WTC11 (cell line): ENCODE measurements around the gene FBXL13. TPM values are rescaled to one million over a fixed set of nuclear protein-coding genes. Genes with fewer than 3 reads are reported as not detected.

ENCODE experiments used
- ATAC-seq: fragments of 200-7000 bp; cut with Tn5 transposase; 2 replicates; pipeline ENCODE4 v1.10.0; 2021; ENCODE audit warnings: mild to moderate bottlenecking, moderate library complexity
- CTCF ChIA-PET: fragments of 300-600 bp; sonication (Branson Sonifier 250); formaldehyde crosslinking; loops from one replicate; lab custom pipeline; 2021; ENCODE audit warnings: antibody characterized with exemption; lab: Charles Lee
- POLR2A ChIA-PET: fragments of 350-600 bp; sonication (Branson Sonifier 250); formaldehyde crosslinking; loops from one replicate; lab custom pipeline; 2021; ENCODE audit warnings: antibody characterized with exemption; lab: Charles Lee
- DNase-seq: peaks from one replicate; pipeline ENCODE4 v3.0.0; 2021; ENCODE audit warnings: low spot score
- H3K27ac Mint-ChIP-seq: 2 replicates; pipeline ENCODE4 v1.8.0; 2021; ENCODE audit warnings: mixed read lengths
- H3K27me3 Mint-ChIP-seq: 2 replicates; pipeline ENCODE4 v1.8.0; 2021; ENCODE audit warnings: low read depth, mild to moderate bottlenecking, moderate library complexity, mixed read lengths
- H3K36me3 Mint-ChIP-seq: 2 replicates; pipeline ENCODE4 v1.8.0; 2021; ENCODE audit warnings: mixed read lengths
- H3K4me1 Mint-ChIP-seq: 2 replicates; pipeline ENCODE4 v1.8.0; 2022; ENCODE audit warnings: mixed read lengths
- H3K4me3 Mint-ChIP-seq: 2 replicates; pipeline ENCODE4 v1.8.0; 2021; ENCODE audit warnings: mild to moderate bottlenecking, moderate library complexity, mixed read lengths
- H3K9me3 Mint-ChIP-seq: 2 replicates; pipeline ENCODE4 v1.8.0; 2021; ENCODE audit warnings: mixed read lengths
- CREB1 ChIP-seq: sonication (generic); formaldehyde crosslinking; IDR thresholded peaks from 2 replicates; pipeline ENCODE4 v1.8.0; 2023; ENCODE audit warnings: mild to moderate bottlenecking, missing genetic modification reagents
- CREM ChIP-seq: sonication (generic); formaldehyde crosslinking; IDR thresholded peaks from 2 replicates; pipeline ENCODE4 v1.8.1; 2022; ENCODE audit warnings: mild to moderate bottlenecking, missing genetic modification reagents, moderate library complexity
- GTF2I ChIP-seq: fragments of 250-450 bp; sonication (Bioruptor Pico); conservative IDR thresholded peaks from 2 replicates; pipeline ENCODE4 v1.4.0; 2021; ENCODE audit warnings: mild to moderate bottlenecking
- NFYB ChIP-seq: sonication (generic); formaldehyde crosslinking; conservative IDR thresholded peaks from 2 replicates; pipeline ENCODE4 v1.8.0; 2022; ENCODE audit warnings: low read depth, missing genetic modification reagents
- OVOL2 ChIP-seq: fragments of 250-450 bp; sonication (Bioruptor Pico); IDR thresholded peaks from 2 replicates; pipeline ENCODE4 v1.9.0; 2021; ENCODE audit warnings: mild to moderate bottlenecking, borderline replicate concordance
- SOX15 ChIP-seq: fragments of 250-450 bp; sonication (Bioruptor Pico); IDR thresholded peaks from 2 replicates; pipeline ENCODE4 v1.9.0; 2021; ENCODE audit warnings: mild to moderate bottlenecking
- ZBTB21 ChIP-seq: sonication (generic); formaldehyde crosslinking; IDR thresholded peaks from 2 replicates; pipeline ENCODE4 v1.8.1; 2023; ENCODE audit warnings: mild to moderate bottlenecking, missing genetic modification reagents, borderline replicate concordance
- ZNF232 ChIP-seq: sonication (generic); formaldehyde crosslinking; IDR thresholded peaks from 2 replicates; pipeline ENCODE4 v1.8.0; 2022; ENCODE audit warnings: mild to moderate bottlenecking, missing genetic modification reagents
- ZNF317 ChIP-seq: sonication (generic); formaldehyde crosslinking; IDR thresholded peaks from 2 replicates; pipeline ENCODE4 v1.8.1; 2023; ENCODE audit warnings: low read depth, mild to moderate bottlenecking, moderate library complexity, missing genetic modification reagents, borderline replicate concordance
- ZNF396 ChIP-seq: fragments of 250-450 bp; sonication (Bioruptor Pico); IDR thresholded peaks from 2 replicates; pipeline ENCODE4 v1.8.0; 2021; ENCODE audit warnings: mild to moderate bottlenecking, moderate library complexity, borderline replicate concordance
- ZNF416 ChIP-seq: fragments of 250-450 bp; sonication (Bioruptor Pico); IDR thresholded peaks from 2 replicates; pipeline ENCODE4 v1.9.0; 2021; ENCODE audit warnings: mild to moderate bottlenecking, inconsistent platforms
- total RNA-seq: library from RNA; stranded (reverse); gene quantifications from 3 replicates; pipeline ENCODE4 v1.2.3, GENCODE V29; 2021
- TF ChIP-seq, protein P1 (sequence below): sonication (generic); formaldehyde crosslinking; IDR thresholded peaks from 2 replicates; pipeline ENCODE4 v1.8.1; 2022; ENCODE audit warnings: low read depth, mild to moderate bottlenecking, moderate library complexity, missing genetic modification reagents, borderline replicate concordance
- TF ChIP-seq, protein P2 (sequence below): fragments of 250-450 bp; sonication (Bioruptor Pico); IDR thresholded peaks from 2 replicates; pipeline ENCODE4 v1.9.0; 2021; ENCODE audit warnings: mild to moderate bottlenecking
- TF ChIP-seq, protein P3 (sequence below): sonication (generic); formaldehyde crosslinking; IDR thresholded peaks from 2 replicates; pipeline ENCODE4 v1.8.1; 2023; ENCODE audit warnings: mild to moderate bottlenecking, missing genetic modification reagents, borderline replicate concordance
- TF ChIP-seq, protein P4 (sequence below): sonication (generic); formaldehyde crosslinking; IDR thresholded peaks from 2 replicates; pipeline ENCODE4 v1.8.0; 2023; ENCODE audit warnings: missing genetic modification reagents
- TF ChIP-seq, protein P5 (sequence below): sonication (generic); formaldehyde crosslinking; IDR thresholded peaks from 2 replicates; pipeline ENCODE4 v1.8.1; 2023; ENCODE audit warnings: mild to moderate bottlenecking, missing genetic modification reagents
- TF ChIP-seq, protein P6 (sequence below): sonication (generic); formaldehyde crosslinking; IDR thresholded peaks from 2 replicates; pipeline ENCODE4 v1.8.1; 2022; ENCODE audit warnings: mild to moderate bottlenecking, moderate library complexity, missing genetic modification reagents
- TF ChIP-seq, protein P7 (sequence below): sonication (generic); formaldehyde crosslinking; IDR thresholded peaks from 2 replicates; pipeline ENCODE4 v1.8.1; 2022; ENCODE audit warnings: mild to moderate bottlenecking, missing genetic modification reagents, moderate library complexity, borderline replicate concordance

Gene FBXL13
- total RNA-seq, 1 experiment from 2014 or later = 1.7 TPM

DNA sequence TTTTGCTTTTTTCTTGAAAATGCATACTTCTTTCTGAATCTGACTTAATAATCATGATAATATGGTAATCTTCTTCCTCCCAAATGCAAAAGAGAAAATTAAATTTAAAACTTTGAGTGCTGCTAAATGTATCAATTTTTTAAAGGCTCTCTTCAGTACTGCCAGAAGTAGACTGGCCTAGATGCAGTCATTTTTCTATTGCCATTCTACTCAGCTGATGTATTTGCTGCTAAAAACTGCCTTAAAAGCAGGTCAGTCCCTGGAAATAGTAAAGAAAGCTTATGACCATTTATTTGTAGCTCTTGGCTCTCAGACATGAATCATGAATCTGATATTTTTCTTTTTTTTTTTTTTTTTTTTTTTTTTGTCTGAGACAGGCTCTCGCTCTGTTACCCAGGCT, 45.8 kb upstream of the FBXL13 start:
- Mint-ChIP-seq H3K27me3 (no peaks in the 10 kb centered on the region), H3K4me3 (no peak overlapping the region), H3K4me1 (no peaks in the 10 kb centered on the region), H3K27ac (no peak overlapping the region), H3K36me3 (peaks cover 7% of the 10 kb centered on the region; the same call in 1 of the 2 replicates), H3K9me3 (no peaks in the 10 kb centered on the region)
- ChIA-PET POLR2A (no interaction called here), CTCF (interaction anchor here (0.6 kb wide), 1 partner anchor 328 kb away, joined by 8 read pairs; no protein-coding TSS in a partner anchor)
- DNase-seq (no peak), ATAC-seq (no peak)
- no peak for TF ChIP-seq NFYB (CRISPR knock-in tag)
- TF ChIP-seq, protein P1, sequence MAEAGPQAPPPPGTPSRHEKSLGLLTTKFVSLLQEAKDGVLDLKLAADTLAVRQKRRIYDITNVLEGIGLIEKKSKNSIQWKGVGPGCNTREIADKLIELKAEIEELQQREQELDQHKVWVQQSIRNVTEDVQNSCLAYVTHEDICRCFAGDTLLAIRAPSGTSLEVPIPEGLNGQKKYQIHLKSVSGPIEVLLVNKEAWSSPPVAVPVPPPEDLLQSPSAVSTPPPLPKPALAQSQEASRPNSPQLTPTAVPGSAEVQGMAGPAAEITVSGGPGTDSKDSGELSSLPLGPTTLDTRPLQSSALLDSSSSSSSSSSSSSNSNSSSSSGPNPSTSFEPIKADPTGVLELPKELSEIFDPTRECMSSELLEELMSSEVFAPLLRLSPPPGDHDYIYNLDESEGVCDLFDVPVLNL (CRISPR knock-in tag) = no peak
- no peak for TF ChIP-seq GTF2I (CRISPR knock-in tag)
- TF ChIP-seq ZNF317 (CRISPR knock-in tag) = no peak
- TF ChIP-seq, protein P2, sequence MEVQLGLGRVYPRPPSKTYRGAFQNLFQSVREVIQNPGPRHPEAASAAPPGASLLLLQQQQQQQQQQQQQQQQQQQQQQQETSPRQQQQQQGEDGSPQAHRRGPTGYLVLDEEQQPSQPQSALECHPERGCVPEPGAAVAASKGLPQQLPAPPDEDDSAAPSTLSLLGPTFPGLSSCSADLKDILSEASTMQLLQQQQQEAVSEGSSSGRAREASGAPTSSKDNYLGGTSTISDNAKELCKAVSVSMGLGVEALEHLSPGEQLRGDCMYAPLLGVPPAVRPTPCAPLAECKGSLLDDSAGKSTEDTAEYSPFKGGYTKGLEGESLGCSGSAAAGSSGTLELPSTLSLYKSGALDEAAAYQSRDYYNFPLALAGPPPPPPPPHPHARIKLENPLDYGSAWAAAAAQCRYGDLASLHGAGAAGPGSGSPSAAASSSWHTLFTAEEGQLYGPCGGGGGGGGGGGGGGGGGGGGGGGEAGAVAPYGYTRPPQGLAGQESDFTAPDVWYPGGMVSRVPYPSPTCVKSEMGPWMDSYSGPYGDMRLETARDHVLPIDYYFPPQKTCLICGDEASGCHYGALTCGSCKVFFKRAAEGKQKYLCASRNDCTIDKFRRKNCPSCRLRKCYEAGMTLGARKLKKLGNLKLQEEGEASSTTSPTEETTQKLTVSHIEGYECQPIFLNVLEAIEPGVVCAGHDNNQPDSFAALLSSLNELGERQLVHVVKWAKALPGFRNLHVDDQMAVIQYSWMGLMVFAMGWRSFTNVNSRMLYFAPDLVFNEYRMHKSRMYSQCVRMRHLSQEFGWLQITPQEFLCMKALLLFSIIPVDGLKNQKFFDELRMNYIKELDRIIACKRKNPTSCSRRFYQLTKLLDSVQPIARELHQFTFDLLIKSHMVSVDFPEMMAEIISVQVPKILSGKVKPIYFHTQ (CRISPR knock-in tag) = no peak
- no peak for TF ChIP-seq ZNF396 (CRISPR knock-in tag)
- no peak for TF ChIP-seq SOX15 (CRISPR knock-in tag)
- TF ChIP-seq, protein P3, sequence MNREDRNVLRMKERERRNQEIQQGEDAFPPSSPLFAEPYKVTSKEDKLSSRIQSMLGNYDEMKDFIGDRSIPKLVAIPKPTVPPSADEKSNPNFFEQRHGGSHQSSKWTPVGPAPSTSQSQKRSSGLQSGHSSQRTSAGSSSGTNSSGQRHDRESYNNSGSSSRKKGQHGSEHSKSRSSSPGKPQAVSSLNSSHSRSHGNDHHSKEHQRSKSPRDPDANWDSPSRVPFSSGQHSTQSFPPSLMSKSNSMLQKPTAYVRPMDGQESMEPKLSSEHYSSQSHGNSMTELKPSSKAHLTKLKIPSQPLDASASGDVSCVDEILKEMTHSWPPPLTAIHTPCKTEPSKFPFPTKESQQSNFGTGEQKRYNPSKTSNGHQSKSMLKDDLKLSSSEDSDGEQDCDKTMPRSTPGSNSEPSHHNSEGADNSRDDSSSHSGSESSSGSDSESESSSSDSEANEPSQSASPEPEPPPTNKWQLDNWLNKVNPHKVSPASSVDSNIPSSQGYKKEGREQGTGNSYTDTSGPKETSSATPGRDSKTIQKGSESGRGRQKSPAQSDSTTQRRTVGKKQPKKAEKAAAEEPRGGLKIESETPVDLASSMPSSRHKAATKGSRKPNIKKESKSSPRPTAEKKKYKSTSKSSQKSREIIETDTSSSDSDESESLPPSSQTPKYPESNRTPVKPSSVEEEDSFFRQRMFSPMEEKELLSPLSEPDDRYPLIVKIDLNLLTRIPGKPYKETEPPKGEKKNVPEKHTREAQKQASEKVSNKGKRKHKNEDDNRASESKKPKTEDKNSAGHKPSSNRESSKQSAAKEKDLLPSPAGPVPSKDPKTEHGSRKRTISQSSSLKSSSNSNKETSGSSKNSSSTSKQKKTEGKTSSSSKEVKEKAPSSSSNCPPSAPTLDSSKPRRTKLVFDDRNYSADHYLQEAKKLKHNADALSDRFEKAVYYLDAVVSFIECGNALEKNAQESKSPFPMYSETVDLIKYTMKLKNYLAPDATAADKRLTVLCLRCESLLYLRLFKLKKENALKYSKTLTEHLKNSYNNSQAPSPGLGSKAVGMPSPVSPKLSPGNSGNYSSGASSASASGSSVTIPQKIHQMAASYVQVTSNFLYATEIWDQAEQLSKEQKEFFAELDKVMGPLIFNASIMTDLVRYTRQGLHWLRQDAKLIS (CRISPR knock-in tag) = no peak
- TF ChIP-seq CREM (CRISPR knock-in tag) = no peak

DNA sequence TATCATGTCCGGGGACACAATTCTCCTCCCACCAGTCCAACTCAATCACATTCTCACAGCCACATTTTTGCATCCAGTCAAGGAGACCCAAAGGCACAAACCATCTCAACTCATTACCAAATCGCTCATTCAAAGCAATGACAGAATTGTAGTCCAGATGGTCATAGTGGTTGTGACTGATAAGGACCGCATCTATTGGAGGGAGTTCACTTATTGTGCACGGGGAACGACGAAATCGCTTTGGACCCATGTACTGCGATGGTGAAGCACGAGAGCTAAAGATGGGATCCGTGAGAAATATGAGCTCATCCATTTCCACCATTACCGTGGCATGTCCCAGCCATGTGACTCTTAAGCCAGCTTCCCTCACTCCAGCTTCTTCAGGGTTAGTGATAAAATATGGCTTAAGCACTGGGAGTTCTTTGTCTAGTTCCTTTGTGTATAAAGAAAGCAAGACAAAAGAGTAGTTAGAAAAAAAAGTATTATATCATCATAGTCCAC, 45.2 kb upstream of the FBXL13 start:
- Mint-ChIP-seq H3K36me3 (peaks cover 7% of the 10 kb centered on the region; the same call in 1 of the 2 replicates), H3K9me3 (no peaks in the 10 kb centered on the region), H3K4me1 (no peaks in the 10 kb centered on the region), H3K27me3 (no peaks in the 10 kb centered on the region), H3K4me3 (no peak overlapping the region), H3K27ac (no peak overlapping the region)
- TF ChIP-seq, protein P4, sequence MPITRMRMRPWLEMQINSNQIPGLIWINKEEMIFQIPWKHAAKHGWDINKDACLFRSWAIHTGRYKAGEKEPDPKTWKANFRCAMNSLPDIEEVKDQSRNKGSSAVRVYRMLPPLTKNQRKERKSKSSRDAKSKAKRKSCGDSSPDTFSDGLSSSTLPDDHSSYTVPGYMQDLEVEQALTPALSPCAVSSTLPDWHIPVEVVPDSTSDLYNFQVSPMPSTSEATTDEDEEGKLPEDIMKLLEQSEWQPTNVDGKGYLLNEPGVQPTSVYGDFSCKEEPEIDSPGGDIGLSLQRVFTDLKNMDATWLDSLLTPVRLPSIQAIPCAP (CRISPR knock-in tag) = no peak
- TF ChIP-seq, protein P5, sequence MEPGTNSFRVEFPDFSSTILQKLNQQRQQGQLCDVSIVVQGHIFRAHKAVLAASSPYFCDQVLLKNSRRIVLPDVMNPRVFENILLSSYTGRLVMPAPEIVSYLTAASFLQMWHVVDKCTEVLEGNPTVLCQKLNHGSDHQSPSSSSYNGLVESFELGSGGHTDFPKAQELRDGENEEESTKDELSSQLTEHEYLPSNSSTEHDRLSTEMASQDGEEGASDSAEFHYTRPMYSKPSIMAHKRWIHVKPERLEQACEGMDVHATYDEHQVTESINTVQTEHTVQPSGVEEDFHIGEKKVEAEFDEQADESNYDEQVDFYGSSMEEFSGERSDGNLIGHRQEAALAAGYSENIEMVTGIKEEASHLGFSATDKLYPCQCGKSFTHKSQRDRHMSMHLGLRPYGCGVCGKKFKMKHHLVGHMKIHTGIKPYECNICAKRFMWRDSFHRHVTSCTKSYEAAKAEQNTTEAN = no peak
- ChIA-PET CTCF (interaction anchor here (0.6 kb wide), 1 partner anchor 328 kb away, joined by 8 read pairs; no protein-coding TSS in a partner anchor), POLR2A (no interaction called here)
- no peak for ATAC-seq
- DNase-seq = no peak

DNA sequence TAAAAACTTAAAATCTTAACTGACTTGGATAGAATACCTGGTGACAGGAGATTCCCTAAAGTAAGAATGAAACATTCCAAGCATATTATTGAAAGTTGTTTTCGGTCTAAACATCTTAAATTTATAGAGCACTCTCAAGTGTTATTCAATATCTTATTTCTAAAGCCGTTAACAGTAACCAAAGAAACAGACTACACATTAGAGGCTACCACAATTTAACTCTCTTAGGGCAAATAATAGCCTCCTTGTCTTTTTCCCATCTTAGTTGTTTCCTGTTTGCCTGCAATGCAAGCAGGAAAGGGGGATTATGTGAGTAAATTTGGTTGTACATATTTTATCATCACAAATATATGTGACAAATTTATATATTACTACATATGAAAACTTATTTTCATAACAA, 42.9 kb upstream of the FBXL13 start:
- DNase-seq (no peak), ATAC-seq (no peak)
- no peaks in the 10 kb centered on the region for H3K27me3 Mint-ChIP-seq
- CTCF ChIA-PET = no interaction called here
- POLR2A ChIA-PET = no interaction called here
- no peak overlapping the region for H3K27ac Mint-ChIP-seq
- no peaks in the 10 kb centered on the region for H3K4me1 Mint-ChIP-seq
- H3K9me3 Mint-ChIP-seq = no peaks in the 10 kb centered on the region
- peaks cover 12% of the 10 kb centered on the region for H3K36me3 Mint-ChIP-seq
- H3K4me3 Mint-ChIP-seq = no peak overlapping the region
- TF ChIP-seq, protein P6, sequence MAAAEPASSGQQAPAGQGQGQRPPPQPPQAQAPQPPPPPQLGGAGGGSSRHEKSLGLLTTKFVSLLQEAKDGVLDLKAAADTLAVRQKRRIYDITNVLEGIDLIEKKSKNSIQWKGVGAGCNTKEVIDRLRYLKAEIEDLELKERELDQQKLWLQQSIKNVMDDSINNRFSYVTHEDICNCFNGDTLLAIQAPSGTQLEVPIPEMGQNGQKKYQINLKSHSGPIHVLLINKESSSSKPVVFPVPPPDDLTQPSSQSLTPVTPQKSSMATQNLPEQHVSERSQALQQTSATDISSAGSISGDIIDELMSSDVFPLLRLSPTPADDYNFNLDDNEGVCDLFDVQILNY (CRISPR knock-in tag) = no peak
- TF ChIP-seq CREB1 (CRISPR knock-in tag) (no peak), ZBTB21 (CRISPR knock-in tag) (no peak), OVOL2 (CRISPR knock-in tag) (no peak), ZNF232 (CRISPR knock-in tag) (no peak), ZNF416 (CRISPR knock-in tag) (no peak)
- TF ChIP-seq, protein P7, sequence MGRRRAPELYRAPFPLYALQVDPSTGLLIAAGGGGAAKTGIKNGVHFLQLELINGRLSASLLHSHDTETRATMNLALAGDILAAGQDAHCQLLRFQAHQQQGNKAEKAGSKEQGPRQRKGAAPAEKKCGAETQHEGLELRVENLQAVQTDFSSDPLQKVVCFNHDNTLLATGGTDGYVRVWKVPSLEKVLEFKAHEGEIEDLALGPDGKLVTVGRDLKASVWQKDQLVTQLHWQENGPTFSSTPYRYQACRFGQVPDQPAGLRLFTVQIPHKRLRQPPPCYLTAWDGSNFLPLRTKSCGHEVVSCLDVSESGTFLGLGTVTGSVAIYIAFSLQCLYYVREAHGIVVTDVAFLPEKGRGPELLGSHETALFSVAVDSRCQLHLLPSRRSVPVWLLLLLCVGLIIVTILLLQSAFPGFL (CRISPR knock-in tag) = no peak
- TF ChIP-seq, protein P5 = no peak
